ENCODE data around the gene TMEM42. TPM values are rescaled to one million over a fixed set of nuclear protein-coding genes. Genes with fewer than 3 reads are reported as not detected.

TMEM42 gene
- total RNA-seq, 4 donors from 2014 or later, result 10.1 to 18.3 (median 13.8) TPM

DNA sequence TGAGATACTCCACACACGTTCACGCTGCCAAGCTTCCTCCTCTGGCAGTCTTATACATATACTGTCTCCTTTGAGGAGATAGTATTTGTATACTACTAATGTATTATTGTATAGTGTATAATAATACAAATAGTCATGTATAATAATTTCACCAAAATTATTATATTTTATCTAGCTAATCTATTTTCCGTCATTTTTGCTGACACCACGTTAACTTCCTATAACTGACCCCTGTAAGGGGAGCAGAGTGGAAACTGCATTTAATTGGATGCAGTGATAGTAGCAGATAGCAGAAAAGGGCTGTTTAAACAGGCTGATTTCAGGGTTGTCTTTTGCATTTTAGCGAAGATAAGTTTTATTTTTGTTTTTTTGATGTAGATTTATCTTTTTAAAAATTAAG is 30.5 kb upstream of the TMEM42 start:
- WGBS, 2 donors, result 94 to 96% methylated on average over 5 of the region's 5 CpGs
- TF ChIP-seq CTCF (IDR thresholded peaks at IDR 0.05) (no peak), POLR2A (IDR thresholded peaks at IDR 0.05) (no peak)
- intact Hi-C loops (cut with DNase I; ENCODE audit: low total_unique reads), result no loop called here

DNA sequence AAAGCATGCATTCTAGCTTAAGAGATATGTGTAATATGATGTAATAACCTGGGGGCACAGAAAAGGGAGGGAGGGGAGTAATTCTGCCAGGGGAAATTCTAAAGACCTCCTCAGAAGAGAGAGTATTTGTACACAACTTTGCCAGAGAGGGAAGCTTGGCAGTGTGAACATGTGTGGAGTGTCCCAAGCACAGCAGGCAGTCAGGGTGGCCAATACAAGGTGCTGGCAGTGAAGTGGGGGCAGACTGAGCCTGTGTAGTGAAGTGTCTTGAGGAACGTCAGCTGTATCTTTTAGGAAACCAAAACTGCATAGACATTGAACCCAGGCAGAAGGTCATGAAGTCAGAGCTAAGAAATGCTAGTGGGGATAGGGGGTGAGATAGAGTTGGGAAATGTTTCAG is 29.7 kb upstream of the TMEM42 start:
- intact Hi-C loops (cut with DNase I; ENCODE audit: low total_unique reads), result no loop called here
- WGBS, 2 donors, result 96 to 97% methylated on average over 1 of the region's 1 CpG
- TF ChIP-seq POLR2A (IDR thresholded peaks at IDR 0.05) (no peak), CTCF (IDR thresholded peaks at IDR 0.05) (no peak)
- DNase-seq (ENCODE audit: low spot score in 2 of 2), result no peak
- H3K4me3 ChIP-seq (ENCODE audit: low read depth, poor library complexity, severe bottlenecking), result no peak overlapping the region

More for the DNA sequence above, 30.5 kb upstream of the TMEM42 start:
- no peak for DNase-seq (ENCODE audit: low spot score in 2 of 2)
- no peak overlapping the region for H3K4me3 ChIP-seq (ENCODE audit: low read depth, poor library complexity, severe bottlenecking)

GRCh38 chr3:44832965-44833364 is 28.7 kb upstream of the TMEM42 start:
- intact Hi-C loops (cut with DNase I; ENCODE audit: low total_unique reads), result no loop called here
- DNase-seq (ENCODE audit: low spot score in 2 of 2), result no peak
- H3K4me3 ChIP-seq (ENCODE audit: low read depth, poor library complexity, severe bottlenecking), result no peak overlapping the region
- 96% methylated on average over 2 of the region's 2 CpGs for WGBS, 2 donors
- no peak for TF ChIP-seq CTCF (IDR thresholded peaks at IDR 0.05)
- no peak for TF ChIP-seq POLR2A (IDR thresholded peaks at IDR 0.05)

DNA sequence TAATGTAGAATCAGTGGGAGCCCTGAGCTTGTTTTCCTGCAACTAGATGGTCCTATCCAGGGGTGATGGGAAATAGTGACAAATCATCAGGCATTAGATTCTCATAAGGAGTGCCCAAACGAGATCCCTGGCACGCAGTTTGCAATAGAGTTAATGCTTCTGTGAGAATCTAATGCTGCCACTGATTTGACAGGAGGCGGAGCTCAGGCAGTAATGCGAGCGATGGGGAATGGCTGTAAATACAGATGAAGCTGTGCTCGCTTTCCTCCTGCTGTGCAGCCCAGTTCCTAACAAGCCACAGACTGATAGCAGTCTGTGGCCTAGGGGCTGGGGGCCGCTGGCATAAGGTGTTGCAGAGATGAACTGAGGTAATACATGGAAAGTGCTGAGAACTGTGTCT is 28.3 kb upstream of the TMEM42 start:
- DNase-seq (ENCODE audit: low spot score in 2 of 2), result no peak
- intact Hi-C loops (cut with DNase I; ENCODE audit: low total_unique reads), result no loop called here

GRCh38 chr3:44835684-44836083 is 26.0 kb upstream of the TMEM42 start:
- no peak overlapping the region for H3K4me3 ChIP-seq (ENCODE audit: low read depth, poor library complexity, severe bottlenecking)
- no peak for DNase-seq (ENCODE audit: low spot score in 2 of 2)
- TF ChIP-seq CTCF (IDR thresholded peaks at IDR 0.05) (no peak), POLR2A (IDR thresholded peaks at IDR 0.05) (no peak)
- intact Hi-C loops (cut with DNase I; ENCODE audit: low total_unique reads), result no loop called here
- WGBS, 2 donors, result 95 to 98% methylated on average over 3 of the region's 3 CpGs

More for the DNA sequence above, 28.3 kb upstream of the TMEM42 start:
- WGBS, 2 donors, result 86 to 89% methylated on average over 7 of the region's 7 CpGs
- H3K4me3 ChIP-seq (ENCODE audit: low read depth, poor library complexity, severe bottlenecking), result no peak overlapping the region
- TF ChIP-seq CTCF (IDR thresholded peaks at IDR 0.05) (no peak), POLR2A (IDR thresholded peaks at IDR 0.05) (no peak)

GRCh38 chr3:44842376-44842775 is 19.3 kb upstream of the TMEM42 start:
- intact Hi-C loops (cut with DNase I; ENCODE audit: low total_unique reads), result no loop called here
- H3K4me3 ChIP-seq (ENCODE audit: low read depth, poor library complexity, severe bottlenecking), result no peak overlapping the region
- DNase-seq (ENCODE audit: low spot score in 2 of 2), result no peak
- 74 to 86% methylated on average over 2 of the region's 2 CpGs for WGBS, 2 donors
- TF ChIP-seq CTCF (IDR thresholded peaks at IDR 0.05) (no peak), POLR2A (IDR thresholded peaks at IDR 0.05) (no peak)

Measured in lower leg skin (tissue), 4 donors.